ENCODE data around the gene AFF3.

Gene AFF3

DNA sequence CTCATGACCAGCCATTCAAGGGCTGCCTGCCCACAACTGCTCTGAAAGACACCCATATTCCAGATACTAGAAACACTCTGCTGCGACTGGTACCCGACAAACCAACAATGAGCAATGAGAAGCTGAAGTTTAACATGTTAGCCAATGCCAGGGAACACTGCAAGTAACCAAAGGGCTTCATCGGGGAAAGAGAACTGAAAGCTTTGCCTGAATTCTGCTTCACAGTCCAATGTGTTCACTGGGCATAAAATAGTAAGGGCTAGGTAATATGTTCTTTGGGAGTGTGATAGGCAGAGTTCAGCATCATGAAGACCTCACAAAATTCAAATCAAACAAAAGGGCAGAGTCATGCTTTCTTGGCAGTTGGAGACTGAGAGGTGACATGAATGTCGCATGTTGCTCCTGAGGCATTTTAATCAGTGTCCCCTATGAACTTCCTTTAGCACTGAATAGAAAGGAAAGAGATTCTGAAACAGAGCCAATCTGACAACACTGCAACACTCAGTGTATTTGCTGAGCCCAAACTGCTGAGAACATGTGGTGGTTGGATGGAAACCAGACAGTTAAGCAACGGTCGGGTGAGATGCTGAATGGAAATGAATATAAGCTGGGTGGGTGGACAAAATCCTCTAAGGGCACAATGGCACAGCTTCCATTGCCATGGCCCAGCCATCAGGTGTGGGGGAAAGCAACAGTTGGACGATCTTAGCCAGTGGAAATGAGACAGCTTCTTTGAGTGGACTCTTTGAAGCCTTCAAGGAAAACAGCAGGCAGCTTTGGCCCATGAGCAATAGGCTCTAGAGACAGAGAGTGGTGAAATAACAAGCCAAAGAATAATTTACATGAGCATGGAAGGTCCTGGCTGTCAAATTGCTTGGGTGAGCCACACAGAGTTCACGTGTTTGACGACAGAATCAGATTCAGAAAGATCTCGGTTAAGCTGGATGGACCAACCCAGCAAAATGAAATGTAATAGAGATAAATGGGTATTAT lies 277.5 kb downstream of the AFF3 start:
- H3K27me3 ChIP-seq, result no peaks in the 10 kb centered on the region
- H3K4me3 ChIP-seq (ENCODE audit: low read depth, low read length), result no peak overlapping the region
- H3K4me1 ChIP-seq, result no peaks in the 10 kb centered on the region
- H3K36me3 ChIP-seq, result no peaks in the 10 kb centered on the region
- TF ChIP-seq, protein P1, sequence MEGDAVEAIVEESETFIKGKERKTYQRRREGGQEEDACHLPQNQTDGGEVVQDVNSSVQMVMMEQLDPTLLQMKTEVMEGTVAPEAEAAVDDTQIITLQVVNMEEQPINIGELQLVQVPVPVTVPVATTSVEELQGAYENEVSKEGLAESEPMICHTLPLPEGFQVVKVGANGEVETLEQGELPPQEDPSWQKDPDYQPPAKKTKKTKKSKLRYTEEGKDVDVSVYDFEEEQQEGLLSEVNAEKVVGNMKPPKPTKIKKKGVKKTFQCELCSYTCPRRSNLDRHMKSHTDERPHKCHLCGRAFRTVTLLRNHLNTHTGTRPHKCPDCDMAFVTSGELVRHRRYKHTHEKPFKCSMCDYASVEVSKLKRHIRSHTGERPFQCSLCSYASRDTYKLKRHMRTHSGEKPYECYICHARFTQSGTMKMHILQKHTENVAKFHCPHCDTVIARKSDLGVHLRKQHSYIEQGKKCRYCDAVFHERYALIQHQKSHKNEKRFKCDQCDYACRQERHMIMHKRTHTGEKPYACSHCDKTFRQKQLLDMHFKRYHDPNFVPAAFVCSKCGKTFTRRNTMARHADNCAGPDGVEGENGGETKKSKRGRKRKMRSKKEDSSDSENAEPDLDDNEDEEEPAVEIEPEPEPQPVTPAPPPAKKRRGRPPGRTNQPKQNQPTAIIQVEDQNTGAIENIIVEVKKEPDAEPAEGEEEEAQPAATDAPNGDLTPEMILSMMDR (IDR thresholded peaks at IDR 0.05; ENCODE audit: low read depth, low read length), result no peak
- DNase-seq, result no peak
- H3K9me3 ChIP-seq, result no peaks in the 10 kb centered on the region

DNA sequence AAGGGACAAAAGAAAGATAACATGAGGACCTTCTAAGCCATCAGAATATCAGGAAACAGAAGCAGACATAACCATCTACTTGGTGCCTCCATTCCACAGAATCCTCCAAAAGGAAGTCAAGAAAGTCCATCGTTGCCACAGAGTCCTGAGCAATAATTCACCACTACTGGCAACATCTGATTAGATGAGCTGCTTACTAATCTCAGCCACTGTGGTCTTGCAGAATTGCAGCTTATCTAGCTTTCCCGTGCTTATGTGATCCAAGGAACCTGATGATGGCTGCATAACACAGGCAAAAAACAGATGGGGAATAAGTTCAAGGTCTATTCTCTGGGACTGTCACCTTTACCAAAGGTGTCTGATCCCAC lies 278.5 kb downstream of the AFF3 start:
- H3K4me3 ChIP-seq (ENCODE audit: low read depth, low read length), result no peak overlapping the region
- TF ChIP-seq, protein P1 (IDR thresholded peaks at IDR 0.05; ENCODE audit: low read depth, low read length), result no peak
- H3K4me1 ChIP-seq, result no peaks in the 10 kb centered on the region
- H3K36me3 ChIP-seq, result no peaks in the 10 kb centered on the region
- no peak for DNase-seq
- no peaks in the 10 kb centered on the region for H3K9me3 ChIP-seq
- H3K27me3 ChIP-seq, result no peaks in the 10 kb centered on the region

DNA sequence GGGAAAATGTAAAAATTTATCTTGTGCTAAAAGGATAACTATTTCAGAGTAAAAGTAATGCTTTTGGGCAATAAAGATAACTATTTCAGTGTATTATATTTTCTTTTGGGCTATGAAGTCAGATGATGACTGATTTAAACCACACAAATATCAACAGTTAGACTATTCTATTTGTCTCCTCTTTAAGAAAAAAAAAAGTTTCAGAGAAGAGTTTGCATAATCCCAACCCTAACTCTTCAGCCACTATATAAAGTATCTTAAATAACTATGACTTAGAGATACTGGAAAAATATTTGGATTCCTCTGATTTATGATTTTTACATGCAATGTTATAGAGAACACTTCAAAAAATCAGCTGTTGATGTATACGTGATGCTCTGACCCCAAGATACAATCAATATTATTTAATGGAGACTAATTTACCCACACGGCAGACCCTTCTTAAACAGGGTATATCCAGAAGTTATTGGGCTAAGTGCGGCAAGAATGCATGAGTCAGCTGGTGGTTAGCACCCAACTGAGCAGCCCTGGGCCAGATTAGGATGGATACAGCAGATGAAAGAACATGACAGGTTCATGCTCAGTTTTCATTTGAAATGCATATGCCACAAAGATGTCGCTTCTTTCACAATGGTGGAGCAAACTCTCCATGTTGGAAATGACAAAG lies 279.0 kb downstream of the AFF3 start:
- no peaks in the 10 kb centered on the region for H3K27me3 ChIP-seq
- no peaks in the 10 kb centered on the region for H3K36me3 ChIP-seq

DNA sequence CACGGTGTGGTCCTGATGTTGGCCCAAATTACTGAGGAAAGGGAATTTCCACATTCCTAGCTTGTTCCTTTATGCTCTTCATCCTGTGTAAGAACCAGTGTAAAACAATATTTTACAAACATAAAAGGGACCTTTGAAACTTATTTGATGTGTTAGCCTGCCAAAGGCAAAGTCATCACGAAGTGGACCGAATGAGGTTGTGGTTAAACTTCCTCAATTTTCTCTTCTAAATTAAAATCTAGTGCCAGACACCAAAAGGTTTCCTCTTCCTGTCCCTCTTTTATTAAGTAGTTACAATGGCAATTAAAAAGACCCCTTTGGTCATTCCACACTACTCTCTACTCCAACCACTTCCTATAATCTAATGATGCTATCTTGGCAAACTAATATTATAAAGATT lies 279.8 kb downstream of the AFF3 start:
- Histone ChIP-seq H3K27me3 (no peaks in the 10 kb centered on the region), H3K36me3 (no peaks in the 10 kb centered on the region), H3K9me3 (no peaks in the 10 kb centered on the region), H3K4me3 (ENCODE audit: low read depth, low read length) (no peak overlapping the region), H3K4me1 (no peaks in the 10 kb centered on the region)
- TF ChIP-seq, protein P1 (IDR thresholded peaks at IDR 0.05; ENCODE audit: low read depth, low read length), result no peak
- no peak for DNase-seq

More for the DNA sequence above, 279.0 kb downstream of the AFF3 start:
- H3K9me3 ChIP-seq, result no peaks in the 10 kb centered on the region
- no peaks in the 10 kb centered on the region for H3K4me1 ChIP-seq
- no peak overlapping the region for H3K4me3 ChIP-seq (ENCODE audit: low read depth, low read length)
- TF ChIP-seq, protein P1 (IDR thresholded peaks at IDR 0.05; ENCODE audit: low read depth, low read length), result no peak
- DNase-seq, result no peak

DNA sequence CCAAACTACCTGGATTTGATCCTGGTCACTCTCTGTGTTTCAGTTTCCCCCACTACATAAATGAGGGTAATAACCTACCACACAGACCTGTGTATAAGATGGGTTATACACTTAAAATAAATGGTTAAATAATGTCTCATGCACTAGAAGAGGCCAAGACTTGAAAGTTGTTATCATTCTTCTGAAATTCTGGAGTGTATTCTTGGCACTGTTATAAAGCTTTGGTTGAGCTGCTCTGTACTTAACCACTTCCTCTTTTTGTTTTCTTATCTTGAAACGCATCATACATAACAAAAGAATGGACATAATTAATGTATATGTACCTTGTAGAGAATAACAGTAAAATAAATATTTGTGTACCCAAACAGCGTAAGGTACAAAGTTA lies 281.0 kb downstream of the AFF3 start:
- H3K9me3 ChIP-seq, result no peaks in the 10 kb centered on the region
- TF ChIP-seq, protein P1 (IDR thresholded peaks at IDR 0.05; ENCODE audit: low read depth, low read length), result no peak
- H3K27me3 ChIP-seq, result no peaks in the 10 kb centered on the region
- H3K4me1 ChIP-seq, result no peaks in the 10 kb centered on the region
- no peaks in the 10 kb centered on the region for H3K36me3 ChIP-seq
- no peak overlapping the region for H3K4me3 ChIP-seq (ENCODE audit: low read depth, low read length)
- no peak for DNase-seq
